ENCODE measurements around the gene IRGQ.

Gene IRGQ

DNA sequence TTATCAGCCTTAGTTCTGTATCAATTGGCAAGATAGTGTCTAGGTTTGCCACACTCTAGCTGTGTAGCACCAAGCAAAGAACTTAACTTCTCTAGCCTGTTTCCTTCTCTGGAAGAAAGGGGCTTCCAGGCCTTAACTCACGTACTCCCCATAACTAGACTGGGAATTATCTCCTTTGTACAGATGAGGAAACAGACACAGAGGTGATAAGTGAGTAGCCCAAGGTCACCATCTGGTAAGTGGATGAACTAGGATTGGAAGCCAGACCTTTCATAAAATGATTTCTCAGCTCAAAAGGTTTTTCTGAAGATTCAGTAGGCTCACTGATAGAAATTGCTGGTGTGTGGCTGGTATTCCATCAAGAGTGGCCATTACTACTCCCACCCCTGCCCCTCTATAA is 20.4 kb upstream of the IRGQ start:
- no peak overlapping the region for H3K27ac ChIP-seq
- TF ChIP-seq ZFX (IDR thresholded peaks at IDR 0.05; ENCODE audit: borderline replicate concordance), result no peak
- TF ChIP-seq, protein P1, sequence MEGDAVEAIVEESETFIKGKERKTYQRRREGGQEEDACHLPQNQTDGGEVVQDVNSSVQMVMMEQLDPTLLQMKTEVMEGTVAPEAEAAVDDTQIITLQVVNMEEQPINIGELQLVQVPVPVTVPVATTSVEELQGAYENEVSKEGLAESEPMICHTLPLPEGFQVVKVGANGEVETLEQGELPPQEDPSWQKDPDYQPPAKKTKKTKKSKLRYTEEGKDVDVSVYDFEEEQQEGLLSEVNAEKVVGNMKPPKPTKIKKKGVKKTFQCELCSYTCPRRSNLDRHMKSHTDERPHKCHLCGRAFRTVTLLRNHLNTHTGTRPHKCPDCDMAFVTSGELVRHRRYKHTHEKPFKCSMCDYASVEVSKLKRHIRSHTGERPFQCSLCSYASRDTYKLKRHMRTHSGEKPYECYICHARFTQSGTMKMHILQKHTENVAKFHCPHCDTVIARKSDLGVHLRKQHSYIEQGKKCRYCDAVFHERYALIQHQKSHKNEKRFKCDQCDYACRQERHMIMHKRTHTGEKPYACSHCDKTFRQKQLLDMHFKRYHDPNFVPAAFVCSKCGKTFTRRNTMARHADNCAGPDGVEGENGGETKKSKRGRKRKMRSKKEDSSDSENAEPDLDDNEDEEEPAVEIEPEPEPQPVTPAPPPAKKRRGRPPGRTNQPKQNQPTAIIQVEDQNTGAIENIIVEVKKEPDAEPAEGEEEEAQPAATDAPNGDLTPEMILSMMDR (IDR thresholded peaks at IDR 0.05), result no peak

DNA sequence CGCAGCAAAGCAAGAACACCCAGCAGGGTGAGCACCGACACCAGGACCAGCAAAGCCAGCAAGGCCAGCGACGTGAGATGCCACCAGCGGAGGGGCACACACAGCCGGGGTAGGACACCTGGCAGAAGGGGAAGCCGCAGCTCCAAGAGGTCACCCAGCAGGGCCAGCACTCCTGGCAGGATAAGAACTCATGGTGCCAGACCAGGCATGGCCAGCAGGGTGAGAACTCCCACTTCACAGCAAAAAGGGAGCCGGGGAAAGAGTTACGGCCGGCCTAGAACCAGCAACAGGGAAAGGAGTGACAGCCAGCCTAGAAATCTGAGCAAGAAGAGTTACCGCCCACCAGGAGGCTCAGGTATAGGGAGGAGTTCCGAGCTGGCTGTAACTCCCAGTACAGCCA is 16.4 kb upstream of the IRGQ start:
- H3K27ac ChIP-seq, result no peak overlapping the region
- TF ChIP-seq, protein P1 (IDR thresholded peaks at IDR 0.05), result no peak
- no peak for TF ChIP-seq ZFX (IDR thresholded peaks at IDR 0.05; ENCODE audit: borderline replicate concordance)

DNA sequence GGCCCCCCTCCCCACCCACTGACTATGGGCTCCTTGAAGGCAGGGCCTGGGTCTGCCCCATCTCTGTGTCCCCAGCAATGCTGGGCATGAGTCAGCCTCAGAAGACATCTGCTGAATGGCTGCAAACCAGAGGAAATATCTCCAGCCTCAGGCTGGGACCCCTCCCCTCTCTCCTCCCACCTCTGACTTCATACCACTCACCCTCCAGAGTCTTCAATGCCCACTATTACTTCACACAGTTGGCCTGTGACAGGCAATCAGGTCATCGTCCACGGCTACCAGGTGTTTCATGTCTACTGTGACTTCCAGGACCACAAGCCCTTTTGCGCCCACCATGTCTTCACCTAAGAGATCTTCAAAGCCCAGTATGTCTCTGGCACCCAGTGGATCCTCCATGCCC is 15.9 kb upstream of the IRGQ start, which contains the start of gene SRRM5:
Gene SRRM5, plus strand, starts transcription at position 301 of the 400 bp plus-strand sequence. Its CDS starts 34 bp downstream, at position 335.
- TF ChIP-seq, protein P1 (IDR thresholded peaks at IDR 0.05), result no peak
- TF ChIP-seq ZFX (IDR thresholded peaks at IDR 0.05; ENCODE audit: borderline replicate concordance), result no peak
- H3K27ac ChIP-seq, result no peak within 1 kb of the TSS

DNA sequence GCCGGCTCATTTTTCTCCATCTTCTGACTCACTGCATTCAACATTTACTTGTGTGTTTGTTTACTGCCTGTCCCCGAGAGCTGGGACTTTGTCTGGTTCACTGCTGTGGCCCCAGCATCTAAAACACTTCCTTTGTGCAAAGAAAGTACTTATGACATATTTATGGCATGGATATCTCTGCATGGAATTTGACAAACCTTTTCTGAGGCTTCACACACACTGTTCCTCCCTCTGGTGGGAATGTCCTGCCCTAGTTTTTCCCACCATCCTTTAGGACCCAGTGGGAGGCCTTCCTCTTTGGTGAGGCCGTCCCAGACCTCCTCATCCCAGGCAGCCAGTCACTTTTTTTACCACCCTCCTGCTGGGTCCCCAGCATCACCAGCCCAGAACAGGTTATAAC is 14.6 kb upstream of the IRGQ start:
- H3K27ac ChIP-seq, result no peak overlapping the region
- TF ChIP-seq, protein P1 (IDR thresholded peaks at IDR 0.05), result no peak
- no peak for TF ChIP-seq ZFX (IDR thresholded peaks at IDR 0.05; ENCODE audit: borderline replicate concordance)

DNA sequence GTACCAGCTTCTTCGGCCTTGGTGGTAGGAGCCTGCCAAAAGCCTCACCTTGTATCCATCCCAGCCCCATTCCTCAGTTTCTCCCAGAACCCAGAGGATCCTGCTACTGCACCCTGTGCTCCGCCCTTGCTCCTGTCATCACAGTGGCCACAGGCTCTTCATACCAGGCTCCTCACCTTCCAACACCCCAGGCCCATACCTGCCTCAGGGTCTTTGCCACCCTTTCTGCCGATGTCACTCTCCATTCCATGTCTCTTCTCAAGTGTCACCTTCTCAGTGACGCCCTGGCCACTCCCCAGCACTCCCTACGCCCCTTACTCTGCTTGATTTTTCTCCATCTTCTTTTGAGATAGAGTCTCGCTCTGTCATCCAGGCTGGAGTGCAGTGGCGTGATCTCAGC is 13.9 kb upstream of the IRGQ start:
- H3K27ac ChIP-seq, result no peak overlapping the region
- no peak for TF ChIP-seq ZFX (IDR thresholded peaks at IDR 0.05; ENCODE audit: borderline replicate concordance)

DNA sequence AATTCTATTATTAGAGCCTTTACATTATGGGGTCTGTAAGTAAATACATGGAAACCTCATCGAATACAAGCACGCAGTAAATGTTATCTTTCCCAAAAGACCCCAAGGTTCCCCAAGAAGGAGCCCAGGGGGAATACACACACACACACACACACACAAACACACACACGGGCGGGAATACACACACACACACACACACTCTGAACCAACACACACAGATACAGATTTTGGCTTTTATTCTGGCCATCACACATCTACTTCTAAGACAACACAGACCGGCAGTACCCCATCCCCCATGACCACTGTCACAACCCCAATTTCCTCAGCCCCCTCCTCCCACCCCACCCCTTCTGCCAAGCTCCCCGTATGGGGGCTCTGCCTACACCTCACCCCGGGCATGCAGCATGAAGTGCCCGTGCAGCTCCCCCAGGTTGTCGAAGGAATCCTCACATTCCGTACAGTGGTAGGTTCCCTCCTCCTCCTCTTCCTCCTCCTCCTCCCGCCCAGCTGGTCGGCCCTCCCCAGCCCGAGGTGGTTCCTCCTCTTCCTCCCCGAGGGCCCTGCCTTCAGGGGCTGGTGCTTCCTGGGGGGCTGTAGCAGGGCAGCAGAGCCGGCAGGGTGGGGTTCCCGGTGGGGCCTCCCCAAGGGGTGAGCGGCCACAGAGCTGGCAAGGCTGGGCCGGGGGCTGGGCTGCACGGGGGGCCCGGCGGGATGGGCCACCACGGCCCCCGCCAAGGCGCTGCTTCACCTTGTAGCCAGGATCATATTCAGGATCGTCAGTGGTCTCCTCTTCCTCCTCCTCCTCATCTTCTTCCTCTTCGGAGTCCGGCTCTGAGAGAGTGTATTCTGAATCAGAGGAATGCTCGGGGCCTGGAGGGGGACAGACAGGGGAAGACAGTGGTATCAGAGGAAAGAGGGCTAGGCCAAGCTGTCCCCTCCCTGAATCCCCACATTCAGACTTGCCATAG is 11.6 kb upstream of the IRGQ start:
- TF ChIP-seq ZFX (IDR thresholded peaks at IDR 0.05; ENCODE audit: borderline replicate concordance), result no peak
- TF ChIP-seq, protein P1 (IDR thresholded peaks at IDR 0.05), result no peak
- no peak overlapping the region for H3K27ac ChIP-seq

GRCh38 chr19:43606569-43607229 is 10.8 kb upstream of the IRGQ start:
- TF ChIP-seq, protein P1 (IDR thresholded peaks at IDR 0.05), result no peak
- TF ChIP-seq ZFX (IDR thresholded peaks at IDR 0.05; ENCODE audit: borderline replicate concordance), result no peak
- no peak overlapping the region for H3K27ac ChIP-seq
